Epithelial cell of proximal tubule (primary cell): ENCODE results near the gene BTAF1. TPM values are rescaled to one million over a fixed set of nuclear protein-coding genes. Genes with fewer than 3 reads are reported as not detected.

Experiments used
- DNase-seq: peaks from one replicate; pipeline ENCODE4 v3.0.0-alpha.2; 2011; ENCODE audit warnings: low read depth
- H3K4me3 ChIP-seq: 2 replicates; pipeline ENCODE4 v1.5.1; 2011; ENCODE audit warnings: low read depth, mild to moderate bottlenecking, low read length
- total RNA-seq: library from RNA; depleted of rRNA; stranded (reverse); fragments of >200 nt; gene quantifications from 2 replicates; pipeline ENCODE4 v1.2.3, GENCODE V29; 2015
- TF ChIP-seq, protein P1 (sequence below): conservative IDR thresholded peaks from 2 replicates; pipeline ENCODE4 v1.5.1; 2012; ENCODE audit warnings: low read depth, mild to moderate bottlenecking, low read length

BTAF1 gene
- total RNA-seq, 1 donor from 2014 or later, result 35.2 TPM

DNA sequence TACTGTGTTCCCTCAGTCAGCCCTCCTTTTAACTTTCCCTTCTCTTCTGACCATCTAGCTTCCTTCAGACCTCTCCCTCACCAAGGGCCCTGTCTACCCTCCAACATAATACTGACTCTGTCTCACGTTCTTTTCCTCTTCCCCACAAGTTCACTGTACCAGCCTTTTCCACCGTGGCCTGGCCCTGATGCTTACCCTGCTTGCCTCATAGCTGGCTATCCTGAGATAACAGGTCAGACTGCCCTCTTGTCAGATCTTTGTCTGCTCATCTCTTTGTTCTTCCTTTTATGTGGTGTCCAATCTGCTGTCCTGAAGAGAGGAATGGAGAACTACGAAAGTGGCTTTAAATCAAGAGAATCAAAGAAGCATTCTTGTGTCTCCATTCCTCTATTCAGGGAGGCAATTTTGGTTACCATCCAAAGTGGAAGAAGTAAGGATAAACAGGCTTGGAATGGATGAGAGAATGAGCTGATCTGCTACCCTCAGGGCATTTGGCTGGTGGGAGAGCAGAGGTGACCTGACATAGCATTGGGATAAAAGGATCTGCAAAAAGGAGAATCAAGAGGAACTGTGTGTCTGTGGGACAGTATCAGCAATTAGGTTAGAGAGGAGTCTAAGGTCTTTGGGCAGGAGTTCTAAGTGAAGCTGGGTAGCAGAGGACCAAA lies 8.1 kb downstream of the BTAF1 start:
- no peak for DNase-seq
- TF ChIP-seq, protein P1, sequence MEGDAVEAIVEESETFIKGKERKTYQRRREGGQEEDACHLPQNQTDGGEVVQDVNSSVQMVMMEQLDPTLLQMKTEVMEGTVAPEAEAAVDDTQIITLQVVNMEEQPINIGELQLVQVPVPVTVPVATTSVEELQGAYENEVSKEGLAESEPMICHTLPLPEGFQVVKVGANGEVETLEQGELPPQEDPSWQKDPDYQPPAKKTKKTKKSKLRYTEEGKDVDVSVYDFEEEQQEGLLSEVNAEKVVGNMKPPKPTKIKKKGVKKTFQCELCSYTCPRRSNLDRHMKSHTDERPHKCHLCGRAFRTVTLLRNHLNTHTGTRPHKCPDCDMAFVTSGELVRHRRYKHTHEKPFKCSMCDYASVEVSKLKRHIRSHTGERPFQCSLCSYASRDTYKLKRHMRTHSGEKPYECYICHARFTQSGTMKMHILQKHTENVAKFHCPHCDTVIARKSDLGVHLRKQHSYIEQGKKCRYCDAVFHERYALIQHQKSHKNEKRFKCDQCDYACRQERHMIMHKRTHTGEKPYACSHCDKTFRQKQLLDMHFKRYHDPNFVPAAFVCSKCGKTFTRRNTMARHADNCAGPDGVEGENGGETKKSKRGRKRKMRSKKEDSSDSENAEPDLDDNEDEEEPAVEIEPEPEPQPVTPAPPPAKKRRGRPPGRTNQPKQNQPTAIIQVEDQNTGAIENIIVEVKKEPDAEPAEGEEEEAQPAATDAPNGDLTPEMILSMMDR, result no peak
- no peak overlapping the region for H3K4me3 ChIP-seq

DNA sequence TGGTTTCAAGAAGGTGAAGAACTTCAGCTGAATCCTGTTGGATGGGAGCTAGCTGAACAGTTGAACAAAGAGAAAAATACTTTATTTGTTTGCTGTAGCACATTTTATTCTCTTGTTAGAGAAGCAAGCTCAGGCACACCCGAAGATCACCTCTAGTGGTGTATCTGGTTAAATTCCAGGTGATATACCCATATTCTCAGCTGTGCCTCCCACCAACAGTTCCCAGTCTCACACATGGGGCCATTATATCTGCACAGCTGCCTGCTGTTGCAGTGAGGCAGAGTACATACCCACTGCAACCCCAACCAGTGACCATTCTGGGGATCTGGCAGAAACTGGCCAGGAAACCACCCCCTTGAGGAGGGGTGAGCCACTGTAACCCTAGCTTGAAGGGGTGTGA lies 9.2 kb downstream of the BTAF1 start:
- TF ChIP-seq, protein P1, result no peak
- no peak for DNase-seq
- H3K4me3 ChIP-seq, result no peak overlapping the region

DNA sequence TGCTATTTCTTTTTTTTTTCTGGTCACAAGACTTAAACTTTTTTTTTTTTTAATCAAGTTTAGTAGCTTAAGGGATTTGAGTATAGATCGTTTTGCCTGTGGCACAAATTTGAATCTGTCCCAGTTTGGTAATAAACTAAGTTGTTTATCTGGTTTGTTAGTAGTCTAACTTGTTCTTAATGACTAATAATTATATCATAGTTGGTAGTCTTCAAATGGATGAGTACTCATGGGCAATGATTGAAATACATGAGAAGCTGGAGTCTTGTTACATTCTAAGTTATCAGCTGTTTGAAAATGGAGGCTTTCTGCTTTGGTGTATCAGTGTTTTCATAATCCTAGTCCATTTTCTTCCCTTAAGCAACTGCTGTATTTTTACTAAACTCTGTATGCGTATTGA lies 12.3 kb downstream of the BTAF1 start:
- TF ChIP-seq, protein P1, result no peak
- no peak overlapping the region for H3K4me3 ChIP-seq
- DNase-seq, result no peak

DNA sequence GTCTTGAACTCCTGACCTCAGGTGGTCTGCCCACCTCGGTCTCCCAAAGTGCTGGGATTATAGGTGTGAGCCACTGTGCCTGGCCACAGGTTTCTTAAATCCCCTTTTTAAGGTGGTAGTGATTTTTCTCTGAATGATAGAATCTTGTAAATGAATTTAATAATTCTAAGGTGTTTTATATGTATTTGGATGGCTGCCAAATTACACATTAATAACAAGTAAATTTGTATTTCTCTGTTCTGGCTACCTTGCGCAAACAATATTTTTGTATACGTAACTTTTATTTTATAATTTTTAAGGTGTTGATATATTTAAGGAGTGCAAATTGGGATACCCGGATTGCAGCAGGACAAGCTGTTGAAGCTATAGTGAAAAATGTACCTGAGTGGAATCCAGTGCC lies 16.1 kb downstream of the BTAF1 start:
- no peak overlapping the region for H3K4me3 ChIP-seq
- TF ChIP-seq, protein P1, result no peak
- no peak for DNase-seq

DNA sequence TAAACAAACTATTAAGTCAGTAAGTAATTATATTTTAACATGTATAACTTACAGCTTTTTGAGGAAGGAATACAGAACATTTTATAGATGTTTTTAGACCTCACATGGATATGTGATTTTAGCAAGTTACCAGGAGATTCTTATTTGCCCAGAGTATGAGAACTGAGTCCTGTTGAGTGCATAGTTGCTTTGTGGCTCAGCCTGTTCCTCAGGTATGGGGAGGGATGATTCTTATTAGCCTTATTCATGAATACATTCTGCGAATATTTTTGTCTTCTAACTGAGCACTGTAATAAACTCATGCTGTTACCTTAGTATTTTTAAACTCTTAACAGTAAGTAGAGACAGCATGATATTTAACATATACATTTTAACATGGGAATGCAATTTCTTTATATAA lies 17.9 kb downstream of the BTAF1 start:
- H3K4me3 ChIP-seq, result no peak overlapping the region
- DNase-seq, result no peak
- TF ChIP-seq, protein P1, result no peak

DNA sequence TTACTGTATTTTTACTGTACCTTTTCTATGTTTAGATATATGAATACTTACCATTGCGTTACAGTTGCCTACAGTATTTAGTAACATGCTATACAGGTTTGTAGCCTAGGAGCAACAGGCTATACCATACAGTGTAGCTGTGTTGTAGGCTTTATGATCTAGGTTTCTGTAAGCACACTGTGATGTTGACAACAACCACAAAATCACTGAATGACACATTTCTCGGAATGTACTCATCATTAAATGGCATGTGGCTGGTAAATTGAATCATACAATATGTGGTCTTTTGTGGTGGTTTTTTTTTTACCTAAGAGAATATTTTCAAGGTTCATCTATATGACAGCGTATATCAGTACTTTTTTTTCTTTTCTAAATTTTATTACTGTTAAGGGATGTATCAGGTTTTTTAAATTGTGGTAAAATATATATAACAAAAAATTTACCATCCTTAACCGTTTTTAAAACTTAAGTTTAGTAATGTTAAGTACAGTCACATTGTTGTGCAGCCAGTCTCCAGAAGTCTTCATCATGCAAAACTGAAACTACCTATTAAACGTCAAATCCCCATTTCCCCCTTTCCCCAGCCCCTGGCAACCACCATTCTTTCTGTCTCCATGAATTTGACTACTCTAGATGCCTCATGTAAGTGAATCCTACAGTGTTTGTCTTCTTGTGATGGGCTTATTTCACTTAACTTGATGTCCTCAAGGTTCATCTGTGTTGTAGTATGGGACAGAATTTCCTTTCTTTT lies 21.5 kb downstream of the BTAF1 start:
- no peak overlapping the region for H3K4me3 ChIP-seq
- DNase-seq, result no peak
- TF ChIP-seq, protein P1, result no peak
